ENCODE data around the gene TOX3.

- TF ChIP-seq CTCF (IDR thresholded peaks at IDR 0.05) (no peak), POLR2A (IDR thresholded peaks at IDR 0.05) (no peak)
Observed at GRCh38 chr16:52545898-52546266, 1.1 kb downstream of the TOX3 start.

Data from lower leg skin (tissue), 3 donors.